GM12878 (cell line): ENCODE data around the gene SRRM2.

ENCODE experiments used
- ESRRA ChIP-seq: IDR thresholded peaks from 2 replicates; pipeline ENCODE4 v1.6.1; 2012; ENCODE audit warnings: mild to moderate bottlenecking, low read length, improper control_type of control experiment
- EZH2 ChIP-seq: IDR thresholded peaks from 2 replicates; pipeline ENCODE4 v1.6.1; 2012; ENCODE audit warnings: low read depth, mild to moderate bottlenecking, control low read depth, inconsistent platforms, low read length, borderline replicate concordance; ENCODE audit not compliant: control insufficient read depth
- FOS ChIP-seq: IDR thresholded peaks from 3 replicates; pipeline ENCODE4 v1.6.1; 2011; ENCODE audit warnings: borderline replicate concordance; ENCODE audit not compliant: insufficient read length; ENCODE audit errors: extremely low read depth
- JUNB ChIP-seq: IDR thresholded peaks from 2 replicates; pipeline ENCODE4 v1.6.1; 2016; ENCODE audit warnings: antibody characterized with exemption, mild to moderate bottlenecking
- POLR2A ChIP-seq: IDR thresholded peaks from 2 replicates; pipeline ENCODE4 v1.6.1; 2011; ENCODE audit warnings: low read depth, mild to moderate bottlenecking, low read length
- POLR2AphosphoS2 ChIP-seq: IDR thresholded peaks from 2 replicates; pipeline ENCODE4 v1.6.1; 2011; ENCODE audit warnings: low read depth, mild to moderate bottlenecking, low read length, improper control_type of control experiment, moderate library complexity
- SIN3A ChIP-seq: IDR thresholded peaks from 2 replicates; pipeline ENCODE4 v1.6.1; 2012; ENCODE audit warnings: low read depth, low read length, improper control_type of control experiment

DNA sequence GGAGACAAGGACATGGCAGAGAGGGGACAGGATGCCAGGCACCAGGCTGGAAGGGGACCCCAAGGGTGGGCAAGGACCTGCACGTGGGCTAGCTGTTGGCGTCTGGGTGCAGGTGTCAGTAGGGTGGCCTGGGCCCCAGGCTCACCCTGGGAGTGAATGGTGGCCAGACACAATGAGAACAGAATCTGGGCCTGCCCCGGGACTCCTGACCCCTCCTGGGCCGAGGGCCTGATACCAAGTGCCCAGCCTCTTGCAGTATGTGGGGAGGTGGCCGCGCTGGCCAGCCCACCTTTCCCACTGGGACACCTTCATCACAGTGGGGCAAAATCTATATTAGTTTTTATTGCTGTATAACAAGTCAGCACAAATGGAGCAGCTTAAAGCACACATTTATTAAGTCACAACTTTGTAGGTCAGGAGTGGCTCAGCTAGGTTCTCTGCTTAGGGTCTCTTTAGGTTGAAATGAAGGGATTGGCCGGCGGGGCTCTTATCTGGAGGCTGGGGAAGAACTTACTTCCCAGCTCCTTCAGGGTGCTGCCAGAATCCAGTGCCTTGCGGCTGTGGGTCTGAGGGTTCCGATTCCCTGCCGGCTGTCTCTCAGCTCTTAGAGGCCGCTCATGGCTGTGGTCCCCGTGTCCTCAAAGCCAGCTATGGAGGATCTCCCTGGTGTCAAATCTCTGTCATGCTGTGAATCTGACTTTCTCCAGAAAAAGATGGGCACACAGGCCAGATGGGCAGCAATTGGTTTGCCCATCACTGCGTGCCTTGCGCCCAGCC, 31.3 kb downstream of the SRRM2 start:
- TF ChIP-seq SIN3A = no peak
- TF ChIP-seq ESRRA = no peak
- TF ChIP-seq POLR2A = no peak
- TF ChIP-seq EZH2 = no peak
- TF ChIP-seq POLR2AphosphoS2 = no peak
- no peak for TF ChIP-seq FOS
- TF ChIP-seq JUNB = no peak
